ENCODE data around the gene PRPF18. TPM values are rescaled to one million over a fixed set of nuclear protein-coding genes. Genes with fewer than 3 reads are reported as not detected.

The PRPF18 gene
- total and polyA plus RNA-seq, 2 donors from 2014 or later: 23.0 to 24.4 TPM

- Histone ChIP-seq H3K9me3 (ENCODE audit: control insufficient read depth in 2 of 3, insufficient read depth in 1 of 3, low read length in 3 of 3) (no peaks in the 10 kb centered on the region), H3K27ac (ENCODE audit: low read depth in 2 of 2, low read length in 2 of 2) (no peak overlapping the region), H3K36me3 (ENCODE audit: control insufficient read depth in 2 of 3, insufficient read depth in 3 of 3, low read length in 3 of 3) (peaks cover 3 to 16% (median 14%) of the 10 kb centered on the region in 3 donors), H3K4me1 (ENCODE audit: control insufficient read depth in 2 of 3, insufficient read depth in 2 of 3, low read depth in 1 of 3, low read length in 3 of 3) (no peaks in the 10 kb centered on the region), H3K9ac (ENCODE audit: low read length in 3 of 3) (no peak overlapping the region), H3K4me3 (ENCODE audit: low read length in 3 of 3) (no peak overlapping the region), H3K27me3 (ENCODE audit: control insufficient read depth, insufficient read depth, low read length) (no peaks in the 10 kb centered on the region)
- DNase-seq (no peak), FAIRE-seq (no peak)
- intact Hi-C loops (cut with DNase I): no loop called here
- no peak for TF ChIP-seq CTCF (IDR thresholded peaks at IDR 0.05; ENCODE audit: borderline replicate concordance, extremely low read depth, insufficient read depth)
These were observed 17.7 kb downstream of the PRPF18 start for GRCh38 chr10:13604357-13605040.

- Histone ChIP-seq H3K27ac (ENCODE audit: low read depth in 2 of 2, low read length in 2 of 2) (no peak overlapping the region), H3K9me3 (ENCODE audit: control insufficient read depth in 2 of 3, insufficient read depth in 1 of 3, low read length in 3 of 3) (no peaks in the 10 kb centered on the region), H3K36me3 (ENCODE audit: control insufficient read depth in 2 of 3, insufficient read depth in 3 of 3, low read length in 3 of 3) (peaks cover 3 to 28% (median 24%) of the 10 kb centered on the region in 3 donors), H3K9ac (ENCODE audit: low read length in 3 of 3) (peak overlapping the region in 1 of 3 donors; percentile 10), H3K4me1 (ENCODE audit: control insufficient read depth in 2 of 3, insufficient read depth in 2 of 3, low read depth in 1 of 3, low read length in 3 of 3) (no peaks in the 10 kb centered on the region), H3K27me3 (ENCODE audit: control insufficient read depth, insufficient read depth, low read length) (no peaks in the 10 kb centered on the region), H3K4me3 (ENCODE audit: low read length in 3 of 3) (no peak overlapping the region)
- no peak for TF ChIP-seq CTCF (IDR thresholded peaks at IDR 0.05; ENCODE audit: borderline replicate concordance, extremely low read depth, insufficient read depth)
- DNase-seq (no peak), FAIRE-seq (no peak)
- intact Hi-C loops (cut with DNase I): no loop called here
These were observed 21.6 kb downstream of the PRPF18 start for GRCh38 chr10:13608246-13608853.

GRCh38 chr10:13612654-13613373 lies 26.0 kb downstream of the PRPF18 start:
- intact Hi-C loops (cut with DNase I): no loop called here
- no peaks in the 10 kb centered on the region for H3K27me3 ChIP-seq (ENCODE audit: control insufficient read depth, insufficient read depth, low read length)
- H3K36me3 ChIP-seq (ENCODE audit: control insufficient read depth in 2 of 3, insufficient read depth in 3 of 3, low read length in 3 of 3): peaks cover 3 to 42% (median 27%) of the 10 kb centered on the region in 3 donors
- no peak for DNase-seq
- no peak for TF ChIP-seq CTCF (IDR thresholded peaks at IDR 0.05; ENCODE audit: borderline replicate concordance, extremely low read depth, insufficient read depth)
- H3K4me3 ChIP-seq (ENCODE audit: low read length in 3 of 3): no peak overlapping the region
- no peaks in the 10 kb centered on the region for H3K4me1 ChIP-seq (ENCODE audit: control insufficient read depth in 2 of 3, insufficient read depth in 2 of 3, low read depth in 1 of 3, low read length in 3 of 3)
- H3K27ac ChIP-seq (ENCODE audit: low read depth in 2 of 2, low read length in 2 of 2): no peak overlapping the region
- H3K9me3 ChIP-seq (ENCODE audit: control insufficient read depth in 2 of 3, insufficient read depth in 1 of 3, low read length in 3 of 3): no peaks in the 10 kb centered on the region
- FAIRE-seq: no peak
- no peak overlapping the region for H3K9ac ChIP-seq (ENCODE audit: low read length in 3 of 3)
